ENCODE data around the gene AFAP1L2. TPM values are rescaled to one million over a fixed set of nuclear protein-coding genes. Genes with fewer than 3 reads are reported as not detected.

The AFAP1L2 gene
- total RNA-seq, 4 donors from 2014 or later, result 28.4 to 86.6 (median 48.6) TPM

DNA sequence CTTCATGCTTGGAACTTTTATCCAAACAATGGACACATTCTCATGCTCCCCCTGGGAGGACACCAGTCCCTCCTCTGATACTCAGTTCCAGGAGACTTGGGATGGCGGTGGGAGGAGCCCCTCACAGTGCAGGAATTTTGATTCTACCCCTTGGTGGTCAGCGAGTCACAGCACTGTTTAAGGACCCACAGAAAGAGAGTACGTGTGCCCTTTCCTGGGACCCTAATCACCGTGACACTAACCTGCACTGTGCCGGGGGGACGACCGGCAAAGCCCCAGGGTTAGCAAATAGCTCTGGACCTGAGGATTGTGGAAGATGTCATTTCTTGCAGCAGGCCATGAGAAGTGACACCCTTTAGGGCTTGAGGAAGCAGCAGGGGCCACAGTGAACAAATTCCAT lies 10.4 kb downstream of the AFAP1L2 start:
- Histone ChIP-seq H3K4me1 (peaks cover 7 to 14% of the 10 kb centered on the region in 2 donors), H3K9me3 (no peaks in the 10 kb centered on the region), H3K27ac (peak overlapping the region; percentile 56 to 64), H3K4me3 (no peak overlapping the region), H3K36me3 (no peaks in the 10 kb centered on the region), H3K27me3 (no peaks in the 10 kb centered on the region)
- TF ChIP-seq, protein P1, sequence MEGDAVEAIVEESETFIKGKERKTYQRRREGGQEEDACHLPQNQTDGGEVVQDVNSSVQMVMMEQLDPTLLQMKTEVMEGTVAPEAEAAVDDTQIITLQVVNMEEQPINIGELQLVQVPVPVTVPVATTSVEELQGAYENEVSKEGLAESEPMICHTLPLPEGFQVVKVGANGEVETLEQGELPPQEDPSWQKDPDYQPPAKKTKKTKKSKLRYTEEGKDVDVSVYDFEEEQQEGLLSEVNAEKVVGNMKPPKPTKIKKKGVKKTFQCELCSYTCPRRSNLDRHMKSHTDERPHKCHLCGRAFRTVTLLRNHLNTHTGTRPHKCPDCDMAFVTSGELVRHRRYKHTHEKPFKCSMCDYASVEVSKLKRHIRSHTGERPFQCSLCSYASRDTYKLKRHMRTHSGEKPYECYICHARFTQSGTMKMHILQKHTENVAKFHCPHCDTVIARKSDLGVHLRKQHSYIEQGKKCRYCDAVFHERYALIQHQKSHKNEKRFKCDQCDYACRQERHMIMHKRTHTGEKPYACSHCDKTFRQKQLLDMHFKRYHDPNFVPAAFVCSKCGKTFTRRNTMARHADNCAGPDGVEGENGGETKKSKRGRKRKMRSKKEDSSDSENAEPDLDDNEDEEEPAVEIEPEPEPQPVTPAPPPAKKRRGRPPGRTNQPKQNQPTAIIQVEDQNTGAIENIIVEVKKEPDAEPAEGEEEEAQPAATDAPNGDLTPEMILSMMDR (IDR thresholded peaks at IDR 0.05), result no peak
- TF ChIP-seq POLR2A (IDR thresholded peaks at IDR 0.05), result no peak
- DNase-seq, result no peak
- intact Hi-C loops (cut with DNase I; ENCODE audit: low total_unique reads), result no loop called here

DNA sequence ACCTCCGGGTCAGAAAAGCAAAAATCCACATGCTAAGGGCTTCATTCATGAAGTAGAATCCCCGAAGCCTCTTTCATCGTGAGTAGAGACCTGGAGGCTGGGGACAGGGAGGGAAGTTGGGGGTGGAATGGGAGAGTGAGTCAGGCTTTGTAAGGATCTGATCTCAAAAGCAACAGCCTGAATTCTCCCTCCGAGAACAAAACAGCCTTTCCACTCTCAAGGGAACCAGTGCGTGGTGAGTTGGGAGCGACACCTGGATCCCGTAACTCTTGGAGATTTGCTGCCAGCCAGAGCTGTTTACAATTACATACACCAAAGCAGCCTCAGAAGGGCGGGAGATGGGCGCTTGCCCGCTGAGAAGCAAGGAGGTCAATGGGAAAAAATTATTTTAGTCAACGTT lies 10.8 kb downstream of the AFAP1L2 start:
- peak overlapping the region; percentile 56 to 64 for H3K27ac ChIP-seq
- no peak for DNase-seq
- no peak overlapping the region for H3K4me3 ChIP-seq
- no peaks in the 10 kb centered on the region for H3K36me3 ChIP-seq
- no peak for TF ChIP-seq POLR2A (IDR thresholded peaks at IDR 0.05)
- TF ChIP-seq, protein P1 (IDR thresholded peaks at IDR 0.05), result no peak
- intact Hi-C loops (cut with DNase I; ENCODE audit: low total_unique reads), result no loop called here
- H3K4me1 ChIP-seq, result peaks cover 7 to 14% of the 10 kb centered on the region in 2 donors
- no peaks in the 10 kb centered on the region for H3K27me3 ChIP-seq
- H3K9me3 ChIP-seq, result no peaks in the 10 kb centered on the region

DNA sequence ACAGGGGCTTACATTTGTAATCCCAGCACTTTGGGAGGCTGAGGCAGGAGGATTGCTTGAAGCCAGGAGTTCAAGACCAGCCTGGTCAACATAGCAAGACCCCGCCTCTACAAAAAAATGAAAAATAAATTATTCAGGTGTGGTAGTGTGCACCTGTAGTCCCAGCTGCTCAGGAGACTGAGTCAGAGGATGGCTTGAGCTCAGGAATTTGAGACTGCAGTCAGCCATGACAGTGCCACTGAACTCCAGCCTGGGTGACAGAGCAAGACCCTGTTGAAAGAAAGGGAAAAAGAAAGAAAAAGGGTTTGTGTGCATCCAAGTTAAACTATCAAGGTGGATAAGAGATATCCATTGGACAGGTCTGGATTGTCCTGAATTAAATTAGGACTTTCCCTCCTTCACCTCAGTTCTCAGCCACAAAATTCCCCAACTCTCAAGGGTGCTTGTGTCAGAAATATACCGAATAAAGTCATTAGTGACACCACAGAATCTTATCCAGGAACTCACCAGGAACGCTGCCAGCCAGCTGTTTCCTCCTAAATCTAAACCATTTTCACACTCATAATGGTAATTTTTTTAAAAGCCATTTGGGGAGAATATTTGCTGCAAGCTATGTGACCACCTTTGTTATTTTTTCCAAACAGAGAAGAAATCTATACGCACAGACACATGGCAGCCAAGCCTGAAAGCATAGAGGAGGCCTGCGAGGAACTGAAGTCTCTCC lies 12.0 kb downstream of the AFAP1L2 start:
- intact Hi-C loops (cut with DNase I; ENCODE audit: low total_unique reads), result no loop called here
- H3K27me3 ChIP-seq, result no peaks in the 10 kb centered on the region
- no peak overlapping the region for H3K4me3 ChIP-seq
- H3K4me1 ChIP-seq, result peaks cover 0 to 14% of the 10 kb centered on the region in 2 donors
- DNase-seq, result no peak
- no peaks in the 10 kb centered on the region for H3K36me3 ChIP-seq
- H3K9me3 ChIP-seq, result no peaks in the 10 kb centered on the region
- no peak for TF ChIP-seq POLR2A (IDR thresholded peaks at IDR 0.05)
- TF ChIP-seq, protein P1 (IDR thresholded peaks at IDR 0.05), result no peak
- peak overlapping the region in 1 of 2 donors; percentile 64 for H3K27ac ChIP-seq

DNA sequence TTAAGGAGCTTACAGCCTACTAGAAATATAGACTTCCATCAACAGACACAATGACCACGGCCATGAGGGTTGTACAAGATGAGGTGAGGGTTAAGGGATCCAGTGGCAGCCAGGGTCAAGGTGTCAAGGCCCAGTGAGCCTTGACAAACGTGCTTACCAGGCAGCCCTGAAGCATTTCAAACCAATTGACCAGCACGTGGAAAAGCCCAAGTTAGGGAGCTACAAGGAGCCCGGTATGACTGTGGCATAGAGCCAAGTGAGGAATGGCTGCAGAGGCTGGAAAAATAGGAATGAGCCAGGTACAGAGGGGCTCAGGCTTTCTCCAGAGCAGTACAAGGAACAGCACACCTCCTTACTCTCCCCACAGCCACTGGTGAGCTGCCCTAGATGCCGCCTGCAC lies 12.7 kb downstream of the AFAP1L2 start:
- Histone ChIP-seq H3K36me3 (no peaks in the 10 kb centered on the region), H3K4me1 (peaks cover 0 to 11% of the 10 kb centered on the region in 2 donors), H3K27ac (no peak overlapping the region), H3K27me3 (no peaks in the 10 kb centered on the region), H3K9me3 (no peaks in the 10 kb centered on the region), H3K4me3 (no peak overlapping the region)
- TF ChIP-seq, protein P1 (IDR thresholded peaks at IDR 0.05), result no peak
- no peak for TF ChIP-seq POLR2A (IDR thresholded peaks at IDR 0.05)
- intact Hi-C loops (cut with DNase I; ENCODE audit: low total_unique reads), result no loop called here
- no peak for DNase-seq

DNA sequence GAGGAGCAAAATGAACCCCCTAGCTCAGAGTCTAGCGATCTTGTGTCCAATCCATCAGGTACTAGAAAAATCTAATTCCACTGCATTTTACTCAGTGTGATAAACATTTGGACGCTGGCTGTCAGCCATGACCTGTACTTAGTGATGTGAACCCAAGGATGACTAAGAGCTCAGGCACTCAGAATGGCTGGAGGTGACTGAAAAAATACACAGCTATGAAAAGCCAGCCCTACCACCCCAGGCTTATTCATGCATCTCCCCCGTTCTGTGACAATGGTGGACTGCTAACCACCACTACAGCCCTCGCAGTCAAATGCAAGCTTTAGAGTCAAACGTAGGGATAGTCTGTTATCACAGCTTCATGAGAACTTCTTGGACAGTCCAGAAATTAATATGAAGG lies 14.9 kb downstream of the AFAP1L2 start:
- Histone ChIP-seq H3K4me3 (no peak overlapping the region), H3K27me3 (no peaks in the 10 kb centered on the region), H3K9me3 (no peaks in the 10 kb centered on the region), H3K27ac (peak overlapping the region; percentile 2 to 69), H3K4me1 (peaks cover 0 to 9% of the 10 kb centered on the region in 2 donors), H3K36me3 (no peaks in the 10 kb centered on the region)
- TF ChIP-seq, protein P1 (IDR thresholded peaks at IDR 0.05), result no peak
- no peak for TF ChIP-seq POLR2A (IDR thresholded peaks at IDR 0.05)
- peak; percentile 59 to 76 for DNase-seq
- intact Hi-C loops (cut with DNase I; ENCODE audit: low total_unique reads), result no loop called here
